NCI-H1092 (cell line): ENCODE data around the gene CNTLN.
"Not testable (repeated sequence)": the region's sequence is repeated elsewhere in the genome, so short reads cannot be mapped to it uniquely, and the experiment has no call there.

Source experiments
- DNase-seq: peaks from one replicate; lab custom pipeline; 2025; lab: John Stamatoyannopoulos, UW

The CNTLN gene

DNA sequence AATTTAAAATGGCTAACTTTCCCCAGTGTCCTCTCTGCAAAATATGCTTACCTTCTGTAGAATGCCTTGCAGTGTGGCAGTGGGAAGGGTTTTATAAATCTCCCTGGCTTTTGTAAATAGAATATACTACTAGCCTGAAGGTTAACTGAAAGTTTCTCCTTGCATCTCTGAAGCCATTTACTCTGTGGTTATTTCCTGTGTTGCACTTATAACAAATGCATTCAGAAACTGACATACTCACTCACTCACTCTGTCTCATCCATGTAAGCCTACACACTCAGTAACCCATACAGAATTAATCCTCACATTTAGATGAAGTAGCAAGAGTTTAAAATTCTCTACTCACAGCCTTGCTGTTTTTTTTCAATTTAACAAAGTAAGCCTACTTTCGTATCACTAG lies 356.9 kb downstream of the CNTLN start:
- DNase-seq: no peak

DNA sequence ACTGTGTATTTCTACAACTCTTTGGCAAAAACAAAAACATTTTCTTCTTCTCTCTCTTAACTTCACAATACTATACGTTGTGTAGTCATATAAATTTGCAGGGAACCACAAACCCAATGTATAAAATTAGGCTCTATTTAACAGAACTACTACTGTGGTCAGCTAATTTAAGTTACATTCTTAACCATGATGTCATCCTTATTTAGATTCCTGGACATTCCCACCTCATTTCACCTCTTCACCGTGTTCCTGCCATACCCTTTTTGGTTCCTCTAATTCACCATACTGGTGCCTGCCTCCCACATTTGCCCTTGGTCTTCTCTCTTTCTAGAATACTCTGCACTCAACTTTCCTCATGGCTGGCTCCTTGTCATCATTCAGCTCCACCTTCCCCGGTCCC lies 368.4 kb downstream of the CNTLN start:
- DNase-seq: no peak

DNA sequence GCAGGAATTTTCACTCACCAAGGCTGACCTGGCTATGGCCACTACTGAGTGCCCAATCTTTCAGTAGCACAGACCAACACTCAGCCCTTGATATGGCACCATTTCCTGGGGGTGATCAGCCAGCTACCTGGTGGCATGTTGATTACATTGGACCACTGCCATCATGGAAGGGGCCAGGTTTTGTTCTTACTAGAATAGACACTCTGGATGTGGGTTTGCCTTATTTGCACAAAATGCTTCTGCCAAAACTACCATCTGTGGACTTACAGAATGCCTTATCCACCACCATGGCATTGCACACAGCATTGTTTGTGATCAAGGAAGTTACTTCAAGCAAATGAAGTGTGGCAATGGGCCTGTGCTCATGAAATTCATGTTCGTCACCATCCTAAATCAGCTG lies 374.3 kb downstream of the CNTLN start:
- no peak for DNase-seq

DNA sequence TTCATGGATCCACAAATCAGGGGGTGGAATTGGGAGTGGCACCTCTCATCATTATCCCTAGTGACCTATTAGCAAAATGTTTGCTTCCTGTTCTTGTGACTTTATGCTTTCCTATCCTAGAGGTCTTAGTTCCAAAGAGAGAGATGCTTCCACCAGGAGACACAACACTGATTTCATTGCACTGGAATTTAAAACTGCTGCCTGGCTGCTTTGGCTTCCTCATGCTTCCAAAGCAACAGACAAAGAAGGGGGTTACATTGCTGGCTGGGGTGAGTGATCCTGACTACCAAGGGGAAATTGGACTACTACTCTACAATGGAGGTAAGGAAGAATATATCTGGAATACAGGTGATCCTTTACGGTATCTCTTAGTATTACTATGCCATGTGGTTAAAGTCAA lies 374.9 kb downstream of the CNTLN start:
- DNase-seq: no peak

DNA sequence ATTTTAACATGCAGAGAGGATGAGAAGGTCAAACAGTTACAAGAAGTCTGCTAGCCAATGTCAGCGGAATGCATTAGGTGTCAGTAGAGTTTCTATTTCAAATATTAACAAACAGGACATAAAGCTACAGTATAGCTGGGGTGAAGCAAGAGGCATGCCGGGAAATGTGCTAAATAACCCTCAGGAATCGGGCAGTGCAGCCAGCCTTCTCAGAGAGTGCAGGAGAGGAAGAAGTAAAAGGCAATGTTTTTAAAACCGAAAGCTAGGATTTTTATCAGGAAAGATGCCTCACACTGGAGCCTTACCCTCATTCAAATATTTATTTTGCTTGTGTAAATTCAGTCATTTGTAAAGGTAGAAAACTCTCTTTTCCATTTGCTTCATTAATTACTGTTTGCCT lies 384.9 kb downstream of the CNTLN start:
- no peak for DNase-seq

DNA sequence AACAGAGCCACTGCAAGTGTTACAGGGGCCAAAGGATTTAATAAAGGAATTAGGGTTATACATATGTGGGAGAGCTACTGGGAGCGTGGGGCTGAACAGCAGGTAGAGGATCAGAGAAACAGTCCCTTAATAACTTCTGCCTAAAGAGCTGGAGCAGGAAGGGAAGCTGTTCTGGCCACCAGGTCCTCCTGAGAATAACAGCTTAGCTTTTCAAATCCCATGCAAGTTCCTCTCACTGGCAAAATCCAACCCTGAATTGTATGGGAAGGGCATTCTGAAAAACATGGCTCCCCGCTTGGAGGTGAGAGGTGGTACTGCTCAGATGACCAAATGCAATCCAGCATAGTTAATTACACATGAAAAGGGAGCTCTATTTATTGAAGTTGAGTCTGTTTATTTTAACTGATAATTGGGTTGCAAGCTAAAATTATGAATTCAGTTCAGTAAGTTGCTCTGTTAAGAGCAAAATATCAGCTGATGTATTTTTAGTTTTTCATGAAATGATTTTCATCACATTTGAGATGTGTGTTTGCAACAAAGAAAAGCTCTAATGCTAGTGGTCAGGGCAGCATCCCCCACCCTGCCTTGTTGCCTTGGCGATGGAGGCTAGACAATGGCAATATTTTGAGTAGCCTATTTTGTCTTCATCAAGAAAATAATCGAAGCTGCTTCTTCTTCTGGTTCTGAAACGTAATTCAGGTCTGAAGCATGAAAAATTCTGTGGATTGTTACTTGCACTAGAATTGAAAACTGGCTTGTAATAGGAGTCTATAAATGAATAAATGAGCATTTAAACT lies 385.6 kb downstream of the CNTLN start:
- no peak for DNase-seq

DNA sequence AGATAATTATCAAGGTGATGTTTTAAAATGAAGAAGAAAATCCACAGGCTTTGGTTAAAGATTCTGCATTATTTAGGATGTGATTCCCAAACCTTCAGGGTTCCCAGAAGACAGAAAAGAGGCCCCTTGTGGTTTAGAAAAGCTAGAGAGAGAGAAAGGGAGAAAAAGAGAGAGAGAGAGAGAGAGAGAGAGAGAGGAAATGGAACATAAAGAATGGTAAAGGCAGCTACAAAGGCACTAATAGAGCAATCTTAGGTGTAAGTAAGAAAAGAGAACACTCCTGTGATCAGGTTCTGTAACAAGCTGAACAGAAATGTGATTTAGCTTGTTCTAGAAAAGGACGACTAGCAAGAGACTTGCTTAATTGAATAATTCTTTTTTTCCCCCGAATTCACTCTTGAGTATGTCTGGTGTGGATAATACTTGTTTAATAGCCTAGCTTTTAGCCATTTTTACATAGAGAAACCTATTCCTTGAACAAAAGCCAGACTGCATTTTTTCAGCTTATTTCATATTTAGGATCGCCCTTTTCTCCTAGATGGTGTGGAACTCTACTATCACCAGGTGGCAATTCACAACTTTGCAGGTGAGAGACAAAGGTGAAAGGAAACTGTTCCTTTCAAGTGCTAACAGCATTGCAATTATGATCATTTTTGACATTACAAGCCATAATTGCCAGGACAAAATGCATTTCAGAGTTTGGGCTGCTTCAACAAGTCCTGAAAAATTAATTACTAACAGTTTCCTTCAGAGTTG lies 386.4 kb downstream of the CNTLN start:
- no peak for DNase-seq

DNA sequence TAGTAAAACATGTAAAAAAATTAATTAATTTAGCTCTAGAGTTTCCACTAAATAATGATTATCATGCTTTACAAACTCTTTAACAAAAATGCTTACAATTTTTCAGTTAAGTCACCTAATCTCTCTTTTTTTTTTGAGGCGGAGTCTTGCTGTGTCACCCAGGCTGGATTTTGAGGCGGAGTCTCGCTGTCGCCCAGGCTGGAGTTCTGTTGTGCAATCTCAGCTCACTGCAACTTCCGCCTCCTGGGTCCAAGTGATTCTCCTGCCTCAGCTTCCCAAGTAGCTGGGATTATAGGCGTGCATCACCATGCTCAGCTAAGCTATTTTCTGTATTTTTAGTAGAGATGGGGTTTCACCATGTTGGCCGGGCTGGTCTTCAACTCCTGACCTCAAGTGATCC lies 391.9 kb downstream of the CNTLN start:
- DNase-seq: not testable (repeated sequence)

DNA sequence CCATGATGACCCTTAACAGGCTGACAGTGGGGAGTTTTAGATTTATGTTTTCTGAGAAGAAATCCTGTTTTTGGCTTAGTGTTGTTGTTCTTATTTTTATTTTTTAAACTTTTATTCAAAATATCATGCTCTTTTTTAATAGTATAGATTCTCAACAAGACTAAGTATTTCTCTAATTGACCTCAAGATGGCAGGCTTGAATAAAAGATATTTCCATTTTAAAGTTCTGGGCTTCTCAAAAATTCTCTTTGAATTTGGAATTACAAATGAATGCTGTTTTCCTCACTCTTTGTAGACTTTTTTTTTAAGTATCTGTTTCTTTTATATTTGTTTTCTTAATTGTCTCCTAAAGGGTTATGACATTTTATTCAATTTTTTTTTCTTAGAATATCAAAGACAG lies 394.0 kb downstream of the CNTLN start:
- no peak for DNase-seq

DNA sequence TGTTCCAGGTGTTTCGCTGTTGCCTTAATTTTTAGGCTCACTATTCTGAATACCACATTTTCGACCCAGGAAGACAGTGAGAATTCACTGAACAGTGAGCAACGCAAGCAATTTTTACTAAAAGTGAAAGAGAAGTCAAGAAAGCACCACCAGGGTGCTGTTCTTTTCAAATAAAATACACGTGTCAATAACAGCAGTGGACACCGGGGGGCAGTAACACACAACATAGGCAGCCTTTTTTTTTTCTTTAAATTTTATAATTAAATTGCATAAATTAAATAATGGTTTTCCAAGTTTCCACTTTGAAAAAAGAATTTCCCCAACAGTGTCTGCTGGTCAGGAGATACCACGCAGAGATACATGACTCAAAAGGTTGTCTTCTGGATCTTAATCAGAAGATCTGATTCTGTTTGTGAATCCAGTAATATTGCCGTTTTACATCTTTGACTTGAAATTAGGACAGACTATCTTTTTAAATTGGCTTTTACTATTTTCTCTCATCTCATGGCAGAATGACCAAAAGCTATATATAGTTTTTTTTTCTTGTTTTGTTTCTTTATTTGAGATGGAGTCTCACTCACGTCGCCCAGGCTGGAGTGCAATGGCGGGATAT lies 396.9 kb downstream of the CNTLN start:
- DNase-seq: peak; percentile 13

DNA sequence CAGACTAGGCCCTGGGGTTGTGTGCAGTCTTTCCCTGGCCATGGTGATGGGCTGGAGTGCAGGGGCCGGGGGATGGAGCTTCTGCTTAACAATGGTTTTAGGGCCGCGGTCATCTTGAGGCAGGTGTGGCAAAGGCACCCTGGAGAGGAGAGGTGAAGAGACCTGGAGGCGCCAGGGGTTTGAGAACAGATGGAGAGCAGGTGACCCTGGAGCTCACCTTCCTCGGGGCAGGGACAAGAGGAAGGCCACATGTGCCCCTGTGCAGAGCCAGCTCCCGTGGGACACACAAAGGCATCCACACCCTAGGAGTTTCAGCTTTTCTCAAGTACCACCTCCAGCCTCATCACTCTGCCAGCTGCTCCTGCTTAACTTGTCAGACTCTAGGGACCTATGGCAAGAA lies 397.6 kb downstream of the CNTLN start:
- DNase-seq: no peak

DNA sequence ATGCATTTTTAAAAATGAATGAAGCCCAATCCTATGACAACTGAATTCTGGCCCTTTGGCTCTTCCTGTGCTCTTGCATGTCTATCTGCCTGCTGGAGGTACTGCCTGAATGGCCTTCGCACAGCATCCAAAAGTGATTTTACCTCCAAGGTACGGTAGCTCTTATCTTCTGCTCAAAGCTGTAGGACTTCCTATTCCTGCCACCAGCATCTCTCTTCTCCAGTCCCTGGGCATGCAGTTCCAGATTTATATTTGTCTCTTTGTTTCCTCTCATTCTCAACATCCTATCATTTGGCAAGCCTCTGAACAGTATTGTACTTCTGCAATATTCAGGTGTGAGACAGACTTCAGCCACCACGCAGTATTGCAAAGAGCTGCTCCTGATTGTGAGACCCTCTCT lies 400.3 kb downstream of the CNTLN start:
- DNase-seq: no peak

DNA sequence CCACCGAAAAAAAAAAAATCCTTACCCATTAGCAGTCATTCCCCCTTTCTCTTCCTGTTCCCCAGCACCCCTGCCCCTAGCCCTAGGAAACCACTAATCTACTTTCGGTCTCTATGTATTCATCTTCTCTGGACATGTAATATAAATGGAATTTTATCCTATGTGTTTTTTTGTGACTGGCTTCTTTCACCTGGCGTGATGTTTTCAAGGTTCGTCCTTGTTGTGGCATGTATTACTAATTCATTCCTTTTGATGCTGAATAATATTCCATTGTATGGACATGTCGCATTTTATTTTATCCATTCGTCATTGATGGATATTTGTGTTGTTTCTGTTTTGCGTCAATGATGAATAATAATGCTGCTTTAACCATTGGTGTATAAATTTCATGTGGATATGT lies 401.2 kb downstream of the CNTLN start:
- DNase-seq: no peak

DNA sequence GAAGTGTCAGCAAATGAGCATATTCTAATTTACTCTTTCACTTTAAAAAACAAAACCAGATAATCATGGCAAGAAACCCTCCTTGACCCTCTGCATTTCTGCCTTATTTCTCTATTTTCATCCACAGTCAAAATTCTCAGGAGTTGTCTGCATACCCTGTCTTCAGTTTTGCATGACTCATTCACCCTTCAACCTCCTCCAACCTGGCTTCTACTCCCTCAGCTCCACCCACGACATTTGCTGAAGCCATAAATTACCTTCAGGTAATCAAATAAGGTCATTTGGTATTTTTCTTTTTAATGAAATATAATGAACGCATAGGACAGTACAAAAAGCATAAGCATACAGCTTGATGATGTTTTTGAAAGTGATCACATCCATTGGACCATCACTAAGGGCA lies 416.2 kb downstream of the CNTLN start:
- no peak for DNase-seq
